ENCODE results near the gene KMT5C.

KMT5C gene

DNA sequence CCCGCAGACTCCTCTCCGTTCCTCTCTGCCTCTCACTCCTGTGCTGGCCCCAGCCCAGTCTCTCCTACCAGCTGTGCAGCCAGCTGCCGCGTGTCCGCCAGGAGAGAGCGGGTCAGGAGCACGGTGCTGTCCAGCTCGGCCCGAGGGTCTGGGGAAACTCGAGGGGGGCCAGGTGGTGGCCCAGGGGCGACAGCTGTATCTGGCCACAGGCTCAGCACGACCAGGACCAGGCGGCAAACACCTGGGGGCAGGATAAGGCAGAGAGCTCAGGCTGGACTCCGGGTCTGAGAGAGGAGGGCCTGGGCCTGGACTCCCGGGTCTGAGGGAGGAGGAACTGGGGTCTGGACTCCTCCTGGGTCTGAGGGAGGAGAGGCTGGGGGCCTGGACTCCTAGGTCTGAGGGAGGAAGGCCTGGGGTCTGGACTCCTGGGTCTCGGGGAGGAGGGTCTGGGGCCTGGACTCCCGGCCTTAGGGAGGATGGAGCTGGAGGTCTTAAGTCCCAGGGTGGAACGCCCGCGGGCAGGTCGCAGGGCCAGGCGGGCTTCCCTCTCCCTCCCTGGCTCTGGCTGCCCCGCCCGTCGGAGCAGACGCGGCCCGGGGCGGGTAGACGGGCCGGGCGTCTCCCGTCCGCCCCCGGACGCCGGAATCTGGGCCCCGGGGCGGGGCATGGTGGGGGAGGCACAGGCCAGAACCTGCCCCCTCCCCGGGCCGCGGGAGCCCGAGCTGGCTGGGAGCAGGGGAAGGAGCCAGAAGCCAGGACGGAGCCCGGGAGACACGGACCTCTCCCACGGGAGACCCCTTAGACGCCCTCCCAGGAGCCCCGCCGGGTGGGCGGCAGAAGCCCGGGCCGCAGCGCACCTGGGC is 29.3 kb downstream of the KMT5C start:
- no peak for DNase-seq (ENCODE audit: low read depth)

DNA sequence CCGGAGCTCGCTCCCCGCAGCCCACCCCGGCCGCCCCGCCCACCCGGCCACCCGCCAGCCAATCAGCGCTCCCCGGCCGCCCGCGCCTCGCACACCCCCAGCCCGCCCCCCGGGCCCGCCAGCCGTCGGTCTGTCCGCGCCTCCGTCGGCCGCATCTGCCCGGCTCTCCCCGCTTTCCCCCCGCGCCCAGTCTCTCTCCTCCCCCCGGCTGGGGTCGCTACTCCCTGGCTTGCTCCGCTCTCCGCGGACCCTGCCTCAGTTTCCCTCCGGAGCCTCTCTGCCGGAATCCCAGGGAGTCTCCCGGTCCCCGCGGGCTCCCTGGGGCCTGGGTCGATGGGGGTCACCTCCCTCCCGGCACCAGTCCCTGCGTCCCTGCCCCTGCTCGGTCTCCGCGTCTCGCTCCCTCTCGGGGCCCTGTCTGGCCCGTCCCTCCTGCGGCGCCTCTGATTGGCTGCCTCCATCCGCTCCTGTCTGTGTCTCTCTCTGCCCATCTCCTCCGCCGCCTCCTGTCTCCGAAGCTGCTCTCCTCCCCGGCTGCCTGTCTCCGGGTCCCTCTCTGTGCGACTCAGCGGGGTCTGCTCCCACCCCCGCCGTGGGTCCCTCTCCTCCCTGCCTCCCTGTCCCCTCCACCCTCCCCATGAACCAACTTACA is 30.1 kb downstream of the KMT5C start:
- DNase-seq (ENCODE audit: low read depth) = no peak

DNA sequence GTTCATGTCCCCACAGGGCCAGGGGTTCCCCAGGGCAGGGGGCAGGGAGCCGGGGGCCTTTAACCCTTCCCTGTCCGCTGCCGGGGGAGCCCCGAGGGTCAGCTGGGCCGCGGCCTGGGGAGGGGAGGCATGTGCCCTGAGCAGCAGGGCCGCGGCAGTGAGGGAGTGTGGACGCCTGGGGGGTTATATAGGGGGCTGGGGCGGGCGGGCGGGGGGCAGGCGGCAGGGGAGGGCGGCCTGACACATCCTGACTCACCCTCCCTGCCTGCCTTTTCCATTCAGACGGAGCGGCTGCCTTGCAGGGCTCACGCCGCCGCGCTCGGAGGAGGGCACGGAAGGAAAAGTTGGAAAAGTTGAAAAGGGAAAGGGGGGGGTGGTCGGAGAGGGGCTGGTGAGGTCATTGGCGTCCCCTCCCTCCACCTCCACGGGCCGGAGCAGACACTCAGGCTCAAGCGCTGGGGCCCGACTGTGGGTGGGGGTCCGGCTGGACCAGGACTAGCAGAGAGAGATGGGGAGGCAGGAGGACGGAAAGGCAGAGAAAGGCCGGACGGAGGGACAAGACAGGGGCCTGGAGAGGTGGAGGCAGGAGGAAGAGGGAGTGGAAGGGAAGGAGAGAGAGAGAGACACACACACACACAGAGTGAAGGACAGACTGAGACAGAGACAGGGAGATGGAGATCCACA is 30.8 kb downstream of the KMT5C start, which contains the start of gene IL11:
TSS of gene IL11 (minus strand) at position 159 of the 684 bp plus-strand sequence. CDS start at position 6, 153 bp downstream.
- no peak for DNase-seq (ENCODE audit: low read depth)

DNA sequence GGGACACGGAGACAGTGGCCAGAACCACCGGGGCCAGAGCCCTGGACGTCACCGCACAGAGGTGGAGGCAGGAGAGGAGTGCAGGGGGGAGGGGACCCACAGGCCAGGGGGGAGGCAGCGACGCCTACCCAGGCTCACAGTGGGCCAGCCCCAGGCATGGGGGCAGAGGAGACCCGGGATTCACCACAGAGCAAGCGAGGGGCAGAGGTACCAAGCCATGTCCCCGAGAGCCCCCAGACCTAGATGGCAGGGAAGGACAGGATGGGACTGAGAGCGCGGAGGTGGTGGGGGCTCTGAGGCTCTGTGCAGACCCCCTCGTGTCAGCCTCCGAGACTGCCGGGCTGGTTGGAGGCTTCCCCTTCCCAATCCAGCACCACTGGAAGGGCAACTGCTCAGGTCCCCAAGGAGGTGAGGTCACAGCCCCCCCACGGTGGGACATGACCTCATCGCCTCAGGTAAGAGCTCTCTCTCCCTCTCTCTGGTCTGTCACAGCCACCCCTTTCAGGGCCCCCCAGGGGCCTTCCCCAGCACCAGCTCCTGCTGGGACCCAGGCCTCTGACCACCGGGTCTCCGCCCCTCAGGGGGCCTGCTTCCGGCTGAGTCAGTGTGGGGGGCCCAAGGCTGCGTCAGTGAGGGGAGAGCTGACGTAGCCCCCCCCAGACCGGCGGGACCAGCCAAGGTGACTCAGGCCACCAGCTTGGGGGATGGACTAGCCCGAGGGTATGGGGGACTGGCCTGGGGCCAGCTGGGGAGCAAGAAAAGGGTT is 32.8 kb downstream of the KMT5C start:
- no peak for DNase-seq (ENCODE audit: low read depth)

DNA sequence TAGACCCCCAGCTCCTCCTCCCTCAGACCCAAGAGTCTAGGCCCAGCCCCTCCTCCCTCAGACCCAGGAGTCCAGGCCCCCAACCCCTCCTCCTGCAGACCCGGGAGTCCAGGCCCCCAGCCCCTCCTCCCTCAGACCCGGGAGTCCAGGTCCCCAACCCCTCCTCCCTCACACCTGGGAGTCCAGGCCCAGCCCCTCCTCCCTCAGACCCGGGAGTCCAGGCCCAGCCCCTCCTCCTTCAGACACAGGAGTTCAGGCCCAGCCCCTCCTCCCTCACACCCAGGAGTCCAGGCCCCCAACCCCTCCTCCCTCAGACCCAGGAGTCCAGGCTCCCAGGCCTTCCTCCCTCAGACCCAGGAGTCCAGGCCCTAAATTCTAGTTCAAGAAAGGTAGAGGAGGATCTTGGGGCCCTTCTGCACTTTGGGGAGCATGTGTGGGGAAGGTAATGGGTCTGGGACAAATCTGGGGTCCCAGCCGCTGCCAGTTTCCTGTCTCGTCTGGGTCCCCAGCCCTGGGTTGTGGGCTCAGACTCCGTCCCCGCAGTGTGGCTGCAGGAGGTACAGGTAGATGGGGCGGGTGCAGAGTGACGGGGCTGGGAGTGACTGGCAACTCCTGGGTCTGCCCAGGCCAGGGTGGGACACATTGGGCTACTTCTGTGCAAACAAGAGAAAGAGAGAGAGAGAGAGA is 33.8 kb downstream of the KMT5C start:
- DNase-seq (ENCODE audit: low read depth) = no peak

DNA sequence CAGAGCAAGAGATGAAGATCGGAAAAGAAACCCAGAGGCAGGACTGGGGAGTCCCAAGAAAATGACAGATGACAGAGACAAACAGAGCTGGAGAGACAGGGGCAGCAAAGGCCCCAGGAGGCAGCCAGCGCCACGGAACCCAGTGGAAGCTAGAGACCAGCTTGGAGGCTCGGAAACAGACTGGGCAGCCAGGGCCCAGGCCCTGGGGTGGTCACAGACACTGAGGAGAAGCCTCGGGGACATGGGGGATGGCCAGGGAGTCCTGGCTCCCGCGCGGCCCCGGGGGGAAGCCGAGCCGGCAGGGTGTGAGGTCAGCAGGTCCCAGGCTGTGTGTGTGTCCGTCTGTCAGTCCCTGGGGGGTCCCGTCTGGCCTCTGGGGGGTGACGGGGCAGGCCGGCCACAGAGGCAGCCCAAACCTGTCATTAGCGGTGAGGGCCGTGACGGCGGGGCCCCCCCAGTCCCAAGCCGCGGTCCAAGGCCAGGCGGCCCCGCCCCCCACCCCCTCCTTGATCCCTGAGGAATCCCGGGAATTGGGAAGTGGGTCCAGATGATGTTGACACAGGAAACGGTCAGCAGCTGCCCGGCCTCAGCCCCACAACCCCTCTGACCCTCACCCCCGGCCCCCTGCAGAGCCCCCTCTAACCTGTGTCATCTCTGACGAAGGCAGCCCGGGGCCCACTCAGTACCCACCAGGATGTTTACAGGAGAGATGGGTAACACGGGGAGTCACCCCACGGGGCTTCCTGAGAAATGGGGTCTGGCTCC is 34.5 kb downstream of the KMT5C start:
- no peak for DNase-seq (ENCODE audit: low read depth)

DNA sequence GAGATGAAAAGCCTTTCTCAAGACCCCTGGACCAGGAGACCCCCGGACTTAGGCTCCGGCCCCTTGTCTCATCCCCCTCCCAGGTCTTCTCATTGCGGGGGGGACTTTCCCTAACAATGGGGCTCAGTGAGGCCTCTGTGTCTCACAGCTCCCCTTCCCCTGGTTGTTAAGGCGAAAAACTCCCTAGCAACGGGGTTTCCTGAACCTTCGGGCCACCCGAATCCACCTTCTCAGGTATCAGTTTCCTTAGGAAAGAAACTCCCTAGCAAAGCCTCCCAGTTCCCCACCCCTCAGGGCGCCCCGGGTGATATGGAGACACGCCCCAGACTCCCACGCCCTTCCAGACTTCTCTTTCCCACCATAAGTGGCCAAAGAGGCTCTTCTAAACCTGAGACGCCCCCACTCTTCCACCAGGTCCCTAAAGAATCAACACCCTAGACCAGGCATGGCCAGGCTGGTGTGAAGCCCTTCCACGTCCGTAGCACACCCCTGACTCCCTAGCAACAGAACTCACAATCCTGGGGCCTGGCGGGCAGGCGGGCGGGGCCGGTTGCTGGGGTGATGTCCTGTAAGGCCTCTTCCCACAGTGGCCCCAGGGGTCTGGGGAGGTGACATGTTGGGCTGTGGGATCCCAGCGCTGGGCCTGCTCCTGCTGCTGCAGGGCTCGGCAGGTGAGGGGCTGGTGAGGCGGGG is 36.7 kb downstream of the KMT5C start, which contains the start of gene TMEM190:
TSS of gene TMEM190 (plus strand) at position 586 of the 693 bp plus-strand sequence. CDS start at position 614, 28 bp downstream.
- DNase-seq (ENCODE audit: low read depth) = no peak

DNA sequence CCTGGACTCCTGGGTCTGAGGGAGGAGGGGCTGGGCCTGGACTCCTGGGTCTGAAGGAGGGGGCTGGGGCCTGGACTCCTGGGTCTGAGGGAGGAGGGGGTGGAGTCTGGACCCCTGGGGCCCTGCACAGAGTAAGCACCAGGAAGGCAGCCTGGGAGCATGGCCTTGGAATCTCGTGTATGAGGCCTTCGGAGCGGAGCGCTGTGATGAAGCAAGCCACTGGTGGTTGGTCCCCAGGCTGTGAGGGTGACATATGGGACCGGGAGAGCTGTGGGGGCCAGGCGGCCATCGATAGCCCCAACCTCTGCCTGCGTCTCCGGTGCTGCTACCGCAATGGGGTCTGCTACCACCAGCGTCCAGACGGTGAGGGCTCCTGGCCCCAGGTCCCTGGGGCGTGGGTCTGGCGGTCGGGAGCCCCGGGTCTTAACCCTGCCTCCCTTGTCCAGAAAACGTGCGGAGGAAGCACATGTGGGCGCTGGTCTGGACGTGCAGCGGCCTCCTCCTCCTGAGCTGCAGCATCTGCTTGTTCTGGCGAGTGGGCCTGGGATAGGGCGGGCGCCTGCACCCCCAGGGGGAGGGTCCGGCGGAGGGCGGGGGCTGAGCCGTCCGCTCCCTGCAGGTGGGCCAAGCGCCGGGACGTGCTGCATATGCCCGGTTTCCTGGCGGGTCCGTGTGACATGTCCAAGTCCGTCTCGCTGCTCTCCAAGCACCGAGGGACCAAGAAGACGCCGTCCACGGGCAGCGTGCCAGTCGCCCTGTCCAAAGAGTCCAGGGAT is 37.9 kb downstream of the KMT5C start:
- DNase-seq (ENCODE audit: low read depth) = no peak

DNA sequence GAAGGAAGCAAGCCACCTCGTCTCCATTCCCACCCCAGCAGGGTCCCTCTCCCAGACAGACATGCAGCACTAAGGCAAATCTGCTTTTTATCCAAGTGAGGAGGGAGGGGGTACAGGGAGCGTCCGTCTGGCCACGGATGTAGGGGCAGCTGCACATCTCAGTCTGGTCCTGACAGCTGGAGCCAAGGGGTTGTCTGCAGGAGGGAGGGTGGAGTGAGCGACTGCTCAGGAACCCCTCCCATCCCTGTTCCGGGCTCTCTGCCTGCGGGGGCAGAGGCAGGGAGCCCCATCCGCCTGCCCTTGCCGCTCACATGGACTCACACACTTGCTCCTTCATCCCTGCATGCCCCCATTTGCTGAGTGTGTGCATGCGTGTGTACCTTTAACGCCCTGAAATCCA is 39.5 kb downstream of the KMT5C start:
- DNase-seq (ENCODE audit: low read depth) = no peak

DNA sequence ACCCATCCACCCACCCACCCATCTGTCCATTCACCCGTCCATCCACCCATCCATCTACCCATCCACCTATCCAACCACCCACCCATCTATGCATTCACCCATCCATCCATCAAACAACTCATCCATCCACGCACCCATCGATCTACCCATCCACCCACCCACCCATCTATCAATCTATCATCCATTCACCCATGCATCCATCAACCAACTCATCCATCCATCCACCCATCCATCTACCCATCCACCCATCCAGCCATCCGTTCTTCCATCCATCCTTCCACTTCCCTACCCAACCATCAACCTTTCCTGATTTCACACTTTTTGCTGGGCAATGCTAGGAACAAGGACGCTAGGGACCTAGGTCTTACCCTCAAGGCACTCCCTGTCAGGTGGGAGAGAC is 42.3 kb downstream of the KMT5C start:
- DNase-seq (ENCODE audit: low read depth) = no peak

DNA sequence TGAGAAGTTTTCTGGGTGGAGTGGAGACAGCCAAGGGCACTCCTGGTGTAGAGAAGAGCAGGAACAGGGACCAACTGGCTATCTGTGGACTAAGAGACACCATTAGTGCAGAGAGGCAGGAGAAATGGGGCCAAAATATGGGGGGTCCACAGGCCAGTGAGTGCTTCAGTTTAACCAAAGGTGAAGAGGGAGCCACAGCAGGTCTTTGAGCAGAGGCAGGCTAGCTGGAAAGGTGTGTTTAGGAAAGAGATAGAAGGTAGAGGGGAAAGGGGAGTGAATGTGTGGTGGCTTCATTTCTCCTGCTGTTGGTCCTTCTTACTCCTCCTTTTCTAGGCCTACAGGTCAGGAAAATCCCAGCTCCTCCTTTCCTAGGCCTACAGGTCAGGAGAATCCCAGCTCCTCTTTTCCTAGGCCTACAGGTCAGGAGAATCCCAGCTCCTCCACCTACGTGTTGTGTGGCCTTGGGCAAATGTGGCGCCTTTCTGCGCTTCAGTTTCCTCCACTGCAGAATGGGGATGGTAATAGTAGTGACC is 42.9 kb downstream of the KMT5C start:
- no peak for DNase-seq (ENCODE audit: low read depth)

DNA sequence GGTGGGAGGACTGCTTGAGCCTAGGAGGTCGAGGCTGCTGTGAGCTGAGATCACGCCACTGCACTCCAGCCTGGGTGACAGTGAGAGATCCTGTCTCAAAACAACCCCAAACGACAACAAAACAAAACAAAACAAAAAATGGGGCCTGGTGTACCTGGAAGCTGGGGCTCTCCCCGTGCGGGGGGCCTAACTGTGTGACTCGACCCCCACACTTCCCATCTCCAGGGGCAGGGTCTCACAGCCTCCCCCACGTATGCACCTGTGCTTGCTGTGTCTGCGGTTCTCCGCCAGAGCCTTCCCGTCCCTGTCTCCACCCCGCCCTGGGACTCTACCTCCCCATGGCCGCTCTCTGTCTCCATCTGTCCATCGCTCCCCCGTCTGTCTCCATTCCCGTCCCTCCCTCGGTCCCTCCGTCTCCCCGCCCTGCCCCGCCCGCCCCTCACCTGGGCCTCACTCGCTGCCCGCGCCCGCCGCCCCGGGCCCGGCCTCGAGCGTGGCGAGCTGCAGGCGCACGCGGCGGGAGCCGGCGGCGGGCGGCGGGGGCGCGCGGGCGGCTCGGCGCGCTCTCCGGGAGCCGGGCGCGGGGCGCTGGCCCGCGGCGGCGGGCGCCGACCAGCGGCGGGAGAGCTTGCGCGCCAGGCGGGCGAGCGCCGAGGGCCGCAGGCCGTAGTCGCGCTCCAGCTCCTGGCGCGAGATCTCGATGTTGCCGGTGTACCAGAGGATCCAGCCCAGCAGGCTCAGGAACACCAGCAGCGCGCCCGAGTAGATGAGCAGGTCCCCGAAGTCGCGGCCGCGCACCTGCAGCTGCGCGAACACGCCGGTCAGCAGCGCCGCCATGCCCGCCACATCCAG is 43.8 kb downstream of the KMT5C start:
- no peak for DNase-seq (ENCODE audit: low read depth)

DNA sequence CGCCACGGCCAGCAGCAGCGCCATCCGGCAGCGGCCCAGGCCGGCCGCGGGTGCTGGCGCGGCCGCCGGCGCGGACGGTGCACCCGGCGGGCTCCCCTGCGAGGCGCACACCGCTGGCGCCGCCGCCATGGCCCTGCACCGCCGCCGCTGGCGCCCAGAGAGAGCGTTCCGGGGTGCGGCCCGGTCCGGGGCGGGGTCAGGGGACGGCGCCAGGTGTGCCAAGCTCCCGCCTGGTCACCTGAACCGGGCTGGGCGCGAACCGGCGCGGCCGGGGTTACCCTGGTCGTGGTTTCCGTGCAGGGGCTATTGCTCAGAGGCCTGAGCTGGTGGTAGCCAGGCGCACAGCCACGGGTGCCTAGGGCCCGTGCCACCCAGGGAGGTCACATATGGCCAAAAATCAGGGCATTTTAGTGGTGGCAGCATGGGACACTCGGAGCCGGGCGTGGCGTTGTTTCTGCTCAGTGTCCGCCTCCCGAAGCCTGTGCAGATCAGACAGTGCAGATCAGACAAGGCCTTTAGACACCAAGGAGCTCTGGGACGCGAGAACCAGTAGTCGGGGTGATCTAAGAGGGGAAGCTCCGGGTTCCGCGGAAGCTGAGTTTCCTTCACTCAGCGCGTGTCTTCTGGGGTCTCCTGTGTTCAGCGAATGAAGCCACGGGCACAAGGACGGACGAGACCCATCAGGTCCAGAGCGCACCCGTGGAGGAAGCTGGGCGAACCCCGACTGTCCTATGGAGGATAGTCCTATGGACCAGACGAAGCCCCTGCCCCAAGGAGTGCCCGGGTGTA is 44.6 kb downstream of the KMT5C start, which contains the start of gene TMEM238:
TSS of gene TMEM238 (minus strand) at position 162 of the 789 bp plus-strand sequence. CDS start at position 129, 33 bp downstream.
- DNase-seq (ENCODE audit: low read depth) = no peak

DNA sequence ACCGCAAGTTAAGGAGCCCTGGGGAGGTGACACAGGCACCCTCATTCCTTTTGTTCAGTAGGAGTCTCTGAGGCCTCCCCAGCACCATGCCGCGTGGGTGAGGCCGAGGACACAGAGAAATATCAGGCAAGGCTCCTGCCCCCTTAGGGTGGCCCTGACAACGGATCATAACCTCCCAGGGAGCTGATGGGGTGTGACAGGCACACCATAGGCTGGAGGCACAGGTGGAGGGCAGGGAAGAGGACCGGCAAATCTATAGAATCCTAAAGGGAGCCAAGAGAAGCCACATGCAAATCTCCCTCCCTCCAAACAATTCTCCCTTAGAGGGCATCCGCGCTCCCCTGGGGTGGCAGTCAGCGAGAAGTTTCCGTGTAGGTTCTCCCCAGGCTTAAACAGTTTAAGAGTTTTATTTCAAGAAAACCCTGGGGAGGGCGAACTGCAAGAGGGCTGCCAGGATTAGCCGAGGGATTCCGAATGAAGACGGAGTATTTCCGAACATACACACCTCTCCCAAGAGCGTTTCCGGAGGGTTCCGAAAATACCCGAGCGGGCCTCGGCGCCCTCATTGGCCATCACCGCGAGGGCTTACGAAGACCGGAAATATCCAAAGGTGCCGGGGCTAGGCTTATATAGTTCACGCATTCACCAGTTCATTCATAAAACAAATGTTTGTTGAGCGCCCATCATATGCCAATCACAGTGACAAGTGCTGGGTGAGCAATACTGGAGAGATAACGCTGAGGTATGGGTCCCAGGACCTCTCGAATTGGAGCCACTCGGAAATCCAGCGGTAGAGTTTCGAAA is 45.4 kb downstream of the KMT5C start:
- peak; percentile 84 for DNase-seq (ENCODE audit: low read depth)

DNA sequence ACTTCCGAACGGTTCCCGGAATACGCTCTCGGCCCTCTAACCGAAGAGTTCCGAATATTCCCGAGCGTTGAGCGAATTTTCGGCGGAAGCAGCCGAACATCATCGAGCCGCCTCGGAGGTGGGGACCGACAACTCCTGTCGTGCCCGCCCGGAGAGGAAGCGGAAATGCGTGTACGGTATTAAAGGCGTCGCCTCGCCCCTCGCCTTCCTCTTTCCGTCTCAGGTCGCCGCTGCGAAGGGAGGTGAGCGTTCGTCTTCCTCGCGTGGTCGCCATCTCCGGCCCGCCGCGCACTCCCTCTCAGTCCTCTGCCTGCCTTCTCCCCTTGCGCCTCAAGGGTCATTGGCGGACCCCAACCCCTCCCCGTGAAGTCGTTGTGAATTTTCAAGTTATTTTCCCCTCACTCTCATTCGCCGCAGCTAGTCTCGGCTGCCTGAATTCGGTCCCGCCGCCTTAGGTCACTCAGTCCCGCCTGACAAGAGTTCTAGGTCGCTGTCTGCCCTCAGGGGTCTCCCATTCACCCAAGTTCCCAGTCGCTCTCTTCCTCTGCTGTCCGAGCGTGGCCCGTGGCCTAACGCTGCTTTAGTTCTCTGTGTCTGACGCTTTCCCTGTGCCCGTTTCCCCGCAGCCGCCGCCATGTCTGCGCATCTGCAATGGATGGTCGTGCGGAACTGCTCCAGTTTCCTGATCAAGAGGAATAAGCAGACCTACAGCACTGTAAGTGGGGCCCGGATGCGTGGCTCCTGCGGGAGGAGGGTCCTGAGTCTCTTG is 46.2 kb downstream of the KMT5C start, which contains the start of gene RPL28:
TSS of gene RPL28 (plus strand) at position 209 of the 769 bp plus-strand sequence. CDS start at position 635, 426 bp downstream.
- DNase-seq (ENCODE audit: low read depth) = peak; percentile 98

Data from stimulated activated CD8-positive, alpha-beta memory T cell treated with anti-CD3 and anti-CD28 coated beads, Interleukin-12 subunit alpha, Interleukin-12 subunit beta, amount 100 ng/mL, for 1 hour (primary cell).